TTC549 (cell line): ENCODE data around the gene WDR59.
"Not testable (repeated sequence)": the region's sequence is repeated elsewhere in the genome, so short reads cannot be mapped to it uniquely, and the experiment has no call there.

ENCODE experiments used
- FAIRE-seq: peaks from 2 replicates; lab custom pipeline; 2012; peaks lifted over from hg19 to GRCh38; lab: Jason Lieb, UNC

WDR59 gene

GRCh38 chr16:75012380-75013081 is 27.6 kb upstream of the WDR59 start:
- no peak for FAIRE-seq

GRCh38 chr16:75011634-75012307 is 26.8 kb upstream of the WDR59 start:
- no peak for FAIRE-seq

- no peak for FAIRE-seq
Measured at GRCh38 chr16:75010427-75010826, 25.5 kb upstream of the WDR59 start.

- FAIRE-seq: no peak
Measured at GRCh38 chr16:75007443-75007842, 22.5 kb upstream of the WDR59 start.

GRCh38 chr16:75005697-75006096 is 20.8 kb upstream of the WDR59 start:
- FAIRE-seq: no peak

GRCh38 chr16:75004460-75004859 is 19.5 kb upstream of the WDR59 start:
- no peak for FAIRE-seq

GRCh38 chr16:75003931-75004330 is 19.0 kb upstream of the WDR59 start:
- no peak for FAIRE-seq

- FAIRE-seq: no peak
Measured at GRCh38 chr16:75002474-75002873, 17.6 kb upstream of the WDR59 start.

- FAIRE-seq: no peak
Measured at GRCh38 chr16:75000481-75001081, 15.7 kb upstream of the WDR59 start.

GRCh38 chr16:74999609-75000480 is 14.9 kb upstream of the WDR59 start:
- FAIRE-seq: no peak

GRCh38 chr16:74999219-74999608 is 14.3 kb upstream of the WDR59 start:
- no peak for FAIRE-seq

- no peak for FAIRE-seq
Measured at GRCh38 chr16:74998481-74999218, 13.7 kb upstream of the WDR59 start, which contains the start of gene ZNRF1. TSS of gene ZNRF1 (plus strand) at chr16:74999024. CDS start at chr16:74999672, 648 bp downstream.

- FAIRE-seq: no peak
Measured at GRCh38 chr16:74997042-74997491, 12.1 kb upstream of the WDR59 start.

- FAIRE-seq: no peak
Measured at GRCh38 chr16:74995986-74996385, 11.1 kb upstream of the WDR59 start.

GRCh38 chr16:74991593-74992403 is 6.9 kb upstream of the WDR59 start:
- no peak for FAIRE-seq

- FAIRE-seq: no peak
Measured at GRCh38 chr16:74991268-74991592, 6.3 kb upstream of the WDR59 start.

GRCh38 chr16:74990832-74991231 is 5.9 kb upstream of the WDR59 start:
- FAIRE-seq: no peak

GRCh38 chr16:74989864-74990263 is 4.9 kb upstream of the WDR59 start:
- FAIRE-seq: not testable (repeated sequence)

- no peak for FAIRE-seq
Measured at GRCh38 chr16:74987027-74987681, 2.2 kb upstream of the WDR59 start.

- no peak for FAIRE-seq
Measured at GRCh38 chr16:74984194-74984528, 762 bp downstream of the WDR59 start.

GRCh38 chr16:74982256-74982655 is 2.7 kb downstream of the WDR59 start:
- no peak for FAIRE-seq
